Measurements from ENCODE around the gene SNX12.
A peak's percentile ranks its signal among the peaks of the same experiment; 100 is the strongest.

SNX12 gene

GRCh38 chrX:71068044-71068918 is at the start of gene SNX12:
SNX12 (minus strand) TSS chrX:71068334; CDS start chrX:71068306, 28 bp downstream.
- DNase-seq: peak; percentile 76 to 89

GRCh38 chrX:71117358-71117757 is 49.2 kb upstream of the SNX12 start:
- DNase-seq: no peak

- peak in 1 of 2 experiments; percentile 16 for DNase-seq
These were observed 43.8 kb upstream of the SNX12 start for GRCh38 chrX:71111921-71112431.

- peak; percentile 46 to 83 for DNase-seq
These were observed 43.2 kb upstream of the SNX12 start, which contains the start of gene IL2RG for GRCh38 chrX:71111141-71111843. IL2RG (minus strand) TSS chrX:71111577; CDS start chrX:71111539, 38 bp downstream.

- no peak for DNase-seq
These were observed 40.9 kb upstream of the SNX12 start for GRCh38 chrX:71109051-71109450.

- peak in 1 of 2 experiments; percentile 24 for DNase-seq
These were observed 39.7 kb upstream of the SNX12 start for GRCh38 chrX:71107762-71108360.

GRCh38 chrX:71107245-71107644 is 39.1 kb upstream of the SNX12 start:
- DNase-seq: no peak

GRCh38 chrX:71106427-71106826 is 38.3 kb upstream of the SNX12 start, which contains the start of gene CXorf65:
CXorf65 (minus strand) TSS chrX:71106740; CDS start chrX:71106556, 184 bp downstream.
- DNase-seq: peak in 1 of 2 experiments; percentile 30

- no peak for DNase-seq
These were observed 37.5 kb upstream of the SNX12 start for GRCh38 chrX:71105628-71106027.

- peak in 1 of 2 experiments; percentile 65 for DNase-seq
These were observed 35.2 kb upstream of the SNX12 start for GRCh38 chrX:71103110-71103983.

GRCh38 chrX:71102292-71102691 is 34.2 kb upstream of the SNX12 start:
- no peak for DNase-seq

- no peak for DNase-seq
These were observed 32.7 kb upstream of the SNX12 start for GRCh38 chrX:71100581-71101505.

GRCh38 chrX:71099736-71100135 is 31.6 kb upstream of the SNX12 start:
- no peak for DNase-seq

GRCh38 chrX:71098951-71099506 is 30.9 kb upstream of the SNX12 start:
- DNase-seq: no peak

GRCh38 chrX:71098302-71098701 is 30.2 kb upstream of the SNX12 start:
- DNase-seq: peak; percentile 66 to 75

- DNase-seq: no peak
These were observed 28.6 kb upstream of the SNX12 start for GRCh38 chrX:71096760-71097032.

GRCh38 chrX:71095981-71096759 is 28.0 kb upstream of the SNX12 start:
- DNase-seq: no peak

- peak; percentile 80 to 87 for DNase-seq
These were observed 27.4 kb upstream of the SNX12 start, which contains the start of gene FOXO4 for GRCh38 chrX:71095555-71095980. FOXO4 (plus strand) TSS chrX:71095851; CDS start chrX:71096529, 678 bp downstream.

- no peak for DNase-seq
These were observed 26.9 kb upstream of the SNX12 start for GRCh38 chrX:71095033-71095432.

GRCh38 chrX:71091263-71091662 is 23.1 kb upstream of the SNX12 start:
- no peak for DNase-seq
